Chondrocyte (in vitro differentiated cells): ENCODE measurements around the gene JADE3. TPM values are rescaled to one million over a fixed set of nuclear protein-coding genes. Genes with fewer than 3 reads are reported as not detected.

Experiments used
- DNase-seq: peaks from one replicate; pipeline ENCODE4 v3.0.0; 2021; ENCODE audit warnings: mixed read lengths, low spot score
- H3K27ac Mint-ChIP-seq: one replicate; pipeline ENCODE4 v1.8.0; 2021; ENCODE audit warnings: mild to moderate bottlenecking, moderate library complexity, mixed read lengths; ENCODE audit not compliant: unreplicated experiment
- H3K27me3 Mint-ChIP-seq: 2 replicates; pipeline ENCODE4 v1.8.0; 2021; ENCODE audit warnings: low read depth, mixed read lengths
- H3K36me3 Mint-ChIP-seq: 2 replicates; pipeline ENCODE4 v1.8.0; 2021; ENCODE audit warnings: low read depth, mixed read lengths
- H3K4me1 Mint-ChIP-seq: 2 replicates; pipeline ENCODE4 v1.8.0; 2021; ENCODE audit warnings: low read depth, mild to moderate bottlenecking, mixed read lengths
- H3K4me3 Mint-ChIP-seq: one replicate; pipeline ENCODE4 v1.8.0; 2021; ENCODE audit warnings: mild to moderate bottlenecking, moderate library complexity, mixed read lengths; ENCODE audit not compliant: unreplicated experiment
- H3K9me3 Mint-ChIP-seq: 2 replicates; pipeline ENCODE4 v1.8.0; 2021; ENCODE audit warnings: low read depth, mixed read lengths
- total RNA-seq: library from RNA; stranded (reverse); gene quantifications from 3 replicates; pipeline ENCODE4 v1.2.1, GENCODE V29; 2021
- TF ChIP-seq, protein P1 (sequence below): fragments of 200-600 bp; sonication (generic); IDR thresholded peaks from 2 replicates; pipeline ENCODE4 v1.5.0; 2021; ENCODE audit warnings: antibody characterized with exemption, mild to moderate bottlenecking, moderate library complexity

The JADE3 gene
- total RNA-seq, 1 donor from 2014 or later: 11.7 TPM

- no peak overlapping the region for H3K27ac Mint-ChIP-seq
- TF ChIP-seq, protein P1, sequence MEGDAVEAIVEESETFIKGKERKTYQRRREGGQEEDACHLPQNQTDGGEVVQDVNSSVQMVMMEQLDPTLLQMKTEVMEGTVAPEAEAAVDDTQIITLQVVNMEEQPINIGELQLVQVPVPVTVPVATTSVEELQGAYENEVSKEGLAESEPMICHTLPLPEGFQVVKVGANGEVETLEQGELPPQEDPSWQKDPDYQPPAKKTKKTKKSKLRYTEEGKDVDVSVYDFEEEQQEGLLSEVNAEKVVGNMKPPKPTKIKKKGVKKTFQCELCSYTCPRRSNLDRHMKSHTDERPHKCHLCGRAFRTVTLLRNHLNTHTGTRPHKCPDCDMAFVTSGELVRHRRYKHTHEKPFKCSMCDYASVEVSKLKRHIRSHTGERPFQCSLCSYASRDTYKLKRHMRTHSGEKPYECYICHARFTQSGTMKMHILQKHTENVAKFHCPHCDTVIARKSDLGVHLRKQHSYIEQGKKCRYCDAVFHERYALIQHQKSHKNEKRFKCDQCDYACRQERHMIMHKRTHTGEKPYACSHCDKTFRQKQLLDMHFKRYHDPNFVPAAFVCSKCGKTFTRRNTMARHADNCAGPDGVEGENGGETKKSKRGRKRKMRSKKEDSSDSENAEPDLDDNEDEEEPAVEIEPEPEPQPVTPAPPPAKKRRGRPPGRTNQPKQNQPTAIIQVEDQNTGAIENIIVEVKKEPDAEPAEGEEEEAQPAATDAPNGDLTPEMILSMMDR: no peak
- no peaks in the 10 kb centered on the region for H3K9me3 Mint-ChIP-seq
- peaks cover 15% of the 10 kb centered on the region for H3K4me1 Mint-ChIP-seq
- H3K36me3 Mint-ChIP-seq: peaks cover 2% of the 10 kb centered on the region
- H3K27me3 Mint-ChIP-seq: no peaks in the 10 kb centered on the region
- H3K4me3 Mint-ChIP-seq: no peak overlapping the region
- DNase-seq: no peak
Observed at GRCh38 chrX:46873746-46874145, 38.5 kb upstream of the JADE3 start.

- H3K4me1 Mint-ChIP-seq: peaks cover 15% of the 10 kb centered on the region
- no peaks in the 10 kb centered on the region for H3K9me3 Mint-ChIP-seq
- H3K36me3 Mint-ChIP-seq: peaks cover 2% of the 10 kb centered on the region
- no peak overlapping the region for H3K27ac Mint-ChIP-seq
- TF ChIP-seq, protein P1: no peak
- no peak overlapping the region for H3K4me3 Mint-ChIP-seq
- DNase-seq: no peak
- no peaks in the 10 kb centered on the region for H3K27me3 Mint-ChIP-seq
Observed at GRCh38 chrX:46876901-46877300, 35.3 kb upstream of the JADE3 start.

- H3K27me3 Mint-ChIP-seq: no peaks in the 10 kb centered on the region
- no peaks in the 10 kb centered on the region for H3K9me3 Mint-ChIP-seq
- no peak overlapping the region for H3K27ac Mint-ChIP-seq
- DNase-seq: no peak
- TF ChIP-seq, protein P1: no peak
- H3K36me3 Mint-ChIP-seq: peaks cover 3% of the 10 kb centered on the region
- H3K4me3 Mint-ChIP-seq: no peak overlapping the region
- H3K4me1 Mint-ChIP-seq: no peaks in the 10 kb centered on the region
Observed at GRCh38 chrX:46882266-46882665, 30.0 kb upstream of the JADE3 start.

- H3K4me3 Mint-ChIP-seq: no peak overlapping the region
- no peak overlapping the region for H3K27ac Mint-ChIP-seq
- no peaks in the 10 kb centered on the region for H3K4me1 Mint-ChIP-seq
- no peaks in the 10 kb centered on the region for H3K27me3 Mint-ChIP-seq
- H3K9me3 Mint-ChIP-seq: no peaks in the 10 kb centered on the region
- no peak for DNase-seq
- TF ChIP-seq, protein P1: no peak
- H3K36me3 Mint-ChIP-seq: peaks cover 3% of the 10 kb centered on the region
Observed at GRCh38 chrX:46884799-46885198, 27.4 kb upstream of the JADE3 start.

- H3K27ac Mint-ChIP-seq: no peak overlapping the region
- H3K4me3 Mint-ChIP-seq: no peak overlapping the region
- no peaks in the 10 kb centered on the region for H3K36me3 Mint-ChIP-seq
- no peak for DNase-seq
- H3K9me3 Mint-ChIP-seq: peaks cover 2% of the 10 kb centered on the region
- TF ChIP-seq, protein P1: no peak
- no peaks in the 10 kb centered on the region for H3K4me1 Mint-ChIP-seq
- H3K27me3 Mint-ChIP-seq: no peaks in the 10 kb centered on the region
Observed at GRCh38 chrX:46898207-46898606, 14.0 kb upstream of the JADE3 start.
